ENCODE data around the gene KLF9. TPM values are rescaled to one million over a fixed set of nuclear protein-coding genes. Genes with fewer than 3 reads are reported as not detected.

KLF9 gene
- polyA plus RNA-seq (2013, experiment 1 of 2) = 0.15 TPM
- 0.17 TPM for polyA plus RNA-seq (2013, experiment 2 of 2)

DNA sequence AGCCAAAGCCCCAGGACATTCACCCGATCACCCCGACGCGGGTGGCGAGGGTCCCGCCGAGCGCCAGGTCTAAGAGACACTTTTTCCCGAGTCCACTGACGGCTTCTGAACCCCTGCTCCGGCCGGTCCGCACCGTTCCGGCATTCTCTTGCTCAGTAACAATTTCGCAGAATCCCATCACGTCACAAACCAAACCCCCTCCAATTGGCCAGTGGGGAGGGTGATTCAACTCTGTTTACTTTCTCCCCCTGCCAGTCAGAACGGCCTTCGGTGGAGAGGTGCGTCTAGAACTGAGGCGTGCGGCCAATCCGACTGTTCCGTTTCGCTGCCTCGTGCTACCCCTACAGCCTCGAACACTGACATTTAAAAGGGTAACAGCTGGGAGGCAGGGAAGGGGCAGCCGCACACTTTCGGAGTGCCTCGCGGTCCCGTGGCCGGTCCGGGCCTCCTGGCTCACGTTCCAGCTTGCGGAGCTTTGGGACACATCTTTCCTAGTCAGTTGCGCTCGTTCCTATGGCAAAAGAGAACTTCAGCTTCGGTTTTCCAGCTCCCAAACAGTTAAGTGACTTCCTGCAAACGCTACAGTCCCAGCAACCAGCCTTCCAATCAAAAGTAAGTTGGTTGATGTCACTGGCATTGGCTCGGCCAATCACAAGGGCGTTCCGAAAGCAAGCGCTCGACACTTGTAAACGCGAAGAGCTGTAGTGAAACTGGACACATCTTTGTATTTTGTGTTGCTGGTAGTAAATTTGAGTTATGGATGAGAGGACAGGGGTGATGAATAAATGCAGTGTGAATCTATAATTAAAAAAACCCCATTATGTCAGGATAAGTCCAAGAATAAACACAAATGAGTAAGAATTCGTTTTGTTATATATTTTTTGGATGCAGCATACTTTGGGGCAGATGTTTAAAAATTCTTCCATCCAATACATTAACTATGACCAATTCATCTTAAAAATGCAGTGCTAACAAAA is at the start of gene KLF9:
Gene KLF9 (minus strand): TSS at position 859 of the 977 bp plus-strand sequence. CDS start 1,294 bp downstream, outside the sequence.
- Histone ChIP-seq H3K79me1 (ENCODE audit: low read length) (no peaks in the 10 kb centered on the region), H3K9ac (ENCODE audit: low read length) (peak within 1 kb of the TSS; percentile 50), H3K18ac (ENCODE audit: low read length) (peak within 1 kb of the TSS; percentile 34), H3K4me3 (ENCODE audit: low read length) (peak within 1 kb of the TSS; percentile 42), H3K27ac (ENCODE audit: low read depth, low read length) (no peak within 1 kb of the TSS), H3K56ac (ENCODE audit: low read length) (peak within 1 kb of the TSS; percentile 62), H3K23ac (ENCODE audit: low read length) (no peak within 1 kb of the TSS), H4K5ac (ENCODE audit: low read length) (no peak within 1 kb of the TSS), H2BK120ac (ENCODE audit: low read depth, low read length) (no peak within 1 kb of the TSS), H2AK5ac (ENCODE audit: low read length) (no peak within 1 kb of the TSS), H3K4me1 (ENCODE audit: control insufficient read depth, low read depth, low read length) (no peaks in the 10 kb centered on the region), H3K27me3 (ENCODE audit: insufficient read depth, low read length, poor library complexity) (peaks cover 9% of the 10 kb centered on the region), H2BK15ac (replicated peaks; ENCODE audit: low read depth) (no peak within 1 kb of the TSS), H3K4me2 (ENCODE audit: low read length) (peak within 1 kb of the TSS; percentile 94), H3K79me2 (ENCODE audit: control insufficient read depth, insufficient read depth, low read length) (no peaks in the 10 kb centered on the region), H2BK5ac (ENCODE audit: low read length) (no peak within 1 kb of the TSS), H4K8ac (ENCODE audit: low read depth, low read length) (no peak within 1 kb of the TSS), H3K4ac (ENCODE audit: low read depth, low read length) (no peak within 1 kb of the TSS), H3K36me3 (ENCODE audit: control insufficient read depth, insufficient read depth, low read length) (no peaks in the 10 kb centered on the region)
- WGBS (ENCODE audit: extremely low coverage, insufficient coverage, low lambda C conversion rate) = no CpG with 5 or more reads among the region's 48 CpGs
- DNase-seq = peak; percentile 93

DNA sequence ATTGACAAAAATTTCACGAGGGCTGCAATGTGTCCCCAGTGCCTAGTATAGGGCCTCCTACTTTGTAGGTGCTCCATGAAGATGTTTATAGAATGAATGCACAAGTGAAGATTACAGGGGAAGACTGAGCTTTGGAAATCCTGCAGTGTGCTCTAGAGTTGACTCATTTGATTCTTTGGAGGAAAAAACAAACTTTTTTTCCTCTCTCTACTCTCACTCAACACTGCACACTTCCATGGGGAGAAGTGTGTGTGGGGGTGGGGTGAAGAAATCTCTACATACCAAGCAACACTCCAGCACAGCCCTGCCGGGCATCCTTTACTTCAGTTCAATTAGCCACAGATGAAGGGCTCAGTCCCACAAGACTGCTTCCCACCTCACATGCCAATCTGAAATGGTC is 49.4 kb upstream of the KLF9 start:
- no CpG with 5 or more reads among the region's 2 CpGs for WGBS (ENCODE audit: extremely low coverage, insufficient coverage, low lambda C conversion rate)
- Histone ChIP-seq H3K27ac (ENCODE audit: low read depth, low read length) (no peak overlapping the region), H3K18ac (ENCODE audit: low read length) (no peak overlapping the region), H3K27me3 (ENCODE audit: insufficient read depth, low read length, poor library complexity) (no peaks in the 10 kb centered on the region), H3K79me1 (ENCODE audit: low read length) (no peaks in the 10 kb centered on the region), H2BK5ac (ENCODE audit: low read length) (no peak overlapping the region), H3K4me2 (ENCODE audit: low read length) (no peak overlapping the region), H2AK5ac (ENCODE audit: low read length) (no peak overlapping the region), H3K23ac (ENCODE audit: low read length) (no peak overlapping the region), H3K79me2 (ENCODE audit: control insufficient read depth, insufficient read depth, low read length) (no peaks in the 10 kb centered on the region), H3K4ac (ENCODE audit: low read depth, low read length) (no peak overlapping the region), H3K9ac (ENCODE audit: low read length) (no peak overlapping the region), H4K5ac (ENCODE audit: low read length) (no peak overlapping the region), H3K4me1 (ENCODE audit: control insufficient read depth, low read depth, low read length) (no peaks in the 10 kb centered on the region), H2BK120ac (ENCODE audit: low read depth, low read length) (no peak overlapping the region), H2BK15ac (replicated peaks; ENCODE audit: low read depth) (no peak overlapping the region), H3K36me3 (ENCODE audit: control insufficient read depth, insufficient read depth, low read length) (no peaks in the 10 kb centered on the region), H3K4me3 (ENCODE audit: low read length) (no peak overlapping the region), H3K56ac (ENCODE audit: low read length) (no peak overlapping the region), H4K8ac (ENCODE audit: low read depth, low read length) (no peak overlapping the region)
- no peak for DNase-seq

DNA sequence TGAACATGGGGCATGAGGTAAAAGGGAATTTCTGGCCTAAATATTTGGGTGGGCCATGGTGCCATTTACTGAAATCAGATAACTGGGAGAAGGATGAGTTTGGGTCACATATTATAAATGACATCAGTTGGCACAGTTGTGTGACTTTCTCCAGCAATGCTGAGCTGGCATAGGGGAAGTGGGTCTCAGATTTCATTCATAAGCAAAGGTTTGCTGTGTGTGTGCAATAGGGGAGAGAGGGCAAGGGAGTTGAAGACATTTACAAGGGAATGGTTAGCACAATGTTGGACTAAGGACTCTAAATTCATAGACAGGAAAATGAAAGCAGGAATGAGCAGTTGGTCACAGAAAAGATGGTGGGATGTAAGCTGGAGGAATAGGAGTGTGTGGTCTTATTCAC is 47.8 kb upstream of the KLF9 start:
- H3K4me2 ChIP-seq (ENCODE audit: low read length) = no peak overlapping the region
- no peak overlapping the region for H4K5ac ChIP-seq (ENCODE audit: low read length)
- no peak overlapping the region for H3K4ac ChIP-seq (ENCODE audit: low read depth, low read length)
- H3K79me1 ChIP-seq (ENCODE audit: low read length) = no peaks in the 10 kb centered on the region
- no peak overlapping the region for H2AK5ac ChIP-seq (ENCODE audit: low read length)
- no peak overlapping the region for H4K8ac ChIP-seq (ENCODE audit: low read depth, low read length)
- H3K23ac ChIP-seq (ENCODE audit: low read length) = no peak overlapping the region
- no peaks in the 10 kb centered on the region for H3K27me3 ChIP-seq (ENCODE audit: insufficient read depth, low read length, poor library complexity)
- no peak overlapping the region for H2BK15ac ChIP-seq (replicated peaks; ENCODE audit: low read depth)
- no peak overlapping the region for H3K27ac ChIP-seq (ENCODE audit: low read depth, low read length)
- H3K4me1 ChIP-seq (ENCODE audit: control insufficient read depth, low read depth, low read length) = no peaks in the 10 kb centered on the region
- no peak overlapping the region for H3K4me3 ChIP-seq (ENCODE audit: low read length)
- H3K36me3 ChIP-seq (ENCODE audit: control insufficient read depth, insufficient read depth, low read length) = no peaks in the 10 kb centered on the region
- H3K18ac ChIP-seq (ENCODE audit: low read length) = no peak overlapping the region
- DNase-seq = no peak
- H2BK5ac ChIP-seq (ENCODE audit: low read length) = no peak overlapping the region
- H3K79me2 ChIP-seq (ENCODE audit: control insufficient read depth, insufficient read depth, low read length) = no peaks in the 10 kb centered on the region
- no peak overlapping the region for H2BK120ac ChIP-seq (ENCODE audit: low read depth, low read length)
- no peak overlapping the region for H3K9ac ChIP-seq (ENCODE audit: low read length)
- H3K56ac ChIP-seq (ENCODE audit: low read length) = no peak overlapping the region

DNA sequence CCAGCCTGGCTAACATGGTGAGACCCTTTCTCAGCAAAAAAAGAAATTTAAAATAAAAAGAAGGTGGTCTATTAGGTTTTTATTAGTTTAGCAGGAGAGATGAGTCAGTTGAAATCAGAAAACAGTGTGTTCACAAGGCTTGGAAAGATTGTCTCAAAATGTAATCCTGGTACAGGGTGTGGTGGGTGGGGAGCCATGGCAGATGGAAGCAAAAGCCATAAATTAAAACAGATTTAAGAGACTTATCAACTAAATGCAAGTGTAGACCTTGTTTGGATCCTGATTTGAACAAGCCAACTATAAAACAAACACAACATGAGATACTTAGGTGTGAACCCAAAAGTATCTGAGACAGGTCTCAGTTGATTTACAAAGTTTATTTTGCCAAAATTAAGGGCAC is 42.8 kb upstream of the KLF9 start:
- Histone ChIP-seq H3K23ac (ENCODE audit: low read length) (no peak overlapping the region), H3K27ac (ENCODE audit: low read depth, low read length) (no peak overlapping the region), H2BK15ac (replicated peaks; ENCODE audit: low read depth) (no peak overlapping the region), H3K18ac (ENCODE audit: low read length) (no peak overlapping the region), H3K36me3 (ENCODE audit: control insufficient read depth, insufficient read depth, low read length) (no peaks in the 10 kb centered on the region), H3K79me1 (ENCODE audit: low read length) (no peaks in the 10 kb centered on the region), H3K27me3 (ENCODE audit: insufficient read depth, low read length, poor library complexity) (no peaks in the 10 kb centered on the region), H3K4me3 (ENCODE audit: low read length) (no peak overlapping the region), H3K4me1 (ENCODE audit: control insufficient read depth, low read depth, low read length) (no peaks in the 10 kb centered on the region), H4K5ac (ENCODE audit: low read length) (no peak overlapping the region), H2AK5ac (ENCODE audit: low read length) (no peak overlapping the region), H3K56ac (ENCODE audit: low read length) (no peak overlapping the region), H4K8ac (ENCODE audit: low read depth, low read length) (no peak overlapping the region), H2BK5ac (ENCODE audit: low read length) (no peak overlapping the region), H2BK120ac (ENCODE audit: low read depth, low read length) (no peak overlapping the region), H3K4me2 (ENCODE audit: low read length) (no peak overlapping the region), H3K79me2 (ENCODE audit: control insufficient read depth, insufficient read depth, low read length) (no peaks in the 10 kb centered on the region), H3K9ac (ENCODE audit: low read length) (no peak overlapping the region), H3K4ac (ENCODE audit: low read depth, low read length) (no peak overlapping the region)
- DNase-seq = no peak

DNA sequence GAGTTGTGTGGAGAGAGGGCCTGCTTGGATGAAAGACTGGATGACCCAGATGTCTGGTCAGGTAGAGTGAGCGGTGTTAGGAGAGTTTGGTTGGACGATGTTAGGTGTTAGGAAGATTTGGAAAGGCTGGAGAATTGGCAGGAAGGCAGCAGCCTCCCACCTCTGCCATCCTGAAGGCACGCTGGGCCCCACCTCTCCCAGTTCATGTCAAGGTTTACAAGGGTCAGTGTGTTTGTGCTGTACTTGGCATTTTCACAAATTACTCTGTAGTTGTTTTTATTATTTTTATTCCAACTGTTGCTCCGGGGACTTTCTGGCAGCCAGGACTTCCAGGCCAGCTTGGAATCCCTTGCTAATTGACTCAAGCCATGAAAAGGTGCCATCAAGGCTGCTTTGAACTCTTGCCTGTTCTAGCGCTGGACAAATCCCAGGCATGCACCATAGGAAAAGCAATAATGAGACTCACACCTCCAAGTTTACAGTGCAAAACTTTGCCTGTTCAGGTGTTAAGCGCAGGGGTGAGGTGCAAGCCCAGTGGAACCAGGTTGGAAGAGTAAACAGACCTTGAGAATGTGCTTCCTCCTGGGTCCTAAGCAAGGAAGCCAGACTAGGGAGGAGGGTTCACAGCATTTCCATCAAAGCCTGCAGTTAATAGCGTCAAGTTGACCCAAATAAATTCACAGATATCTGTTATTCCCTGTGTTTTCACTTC is 41.7 kb upstream of the KLF9 start:
- H3K4me1 ChIP-seq (ENCODE audit: control insufficient read depth, low read depth, low read length) = no peaks in the 10 kb centered on the region
- no peak for DNase-seq
- H3K4me3 ChIP-seq (ENCODE audit: low read length) = no peak overlapping the region
- no peak overlapping the region for H3K4ac ChIP-seq (ENCODE audit: low read depth, low read length)
- no peak overlapping the region for H3K23ac ChIP-seq (ENCODE audit: low read length)
- no peak overlapping the region for H4K5ac ChIP-seq (ENCODE audit: low read length)
- no peak overlapping the region for H2BK5ac ChIP-seq (ENCODE audit: low read length)
- H3K9ac ChIP-seq (ENCODE audit: low read length) = no peak overlapping the region
- no peak overlapping the region for H4K8ac ChIP-seq (ENCODE audit: low read depth, low read length)
- H3K79me2 ChIP-seq (ENCODE audit: control insufficient read depth, insufficient read depth, low read length) = no peaks in the 10 kb centered on the region
- H2AK5ac ChIP-seq (ENCODE audit: low read length) = no peak overlapping the region
- no peak overlapping the region for H3K56ac ChIP-seq (ENCODE audit: low read length)
- H2BK15ac ChIP-seq (replicated peaks; ENCODE audit: low read depth) = no peak overlapping the region
- 100% methylated on average over 2 of the region's 7 CpGs for WGBS (ENCODE audit: extremely low coverage, insufficient coverage, low lambda C conversion rate)
- H3K79me1 ChIP-seq (ENCODE audit: low read length) = no peaks in the 10 kb centered on the region
- no peaks in the 10 kb centered on the region for H3K36me3 ChIP-seq (ENCODE audit: control insufficient read depth, insufficient read depth, low read length)
- no peak overlapping the region for H3K4me2 ChIP-seq (ENCODE audit: low read length)
- no peak overlapping the region for H2BK120ac ChIP-seq (ENCODE audit: low read depth, low read length)
- H3K27ac ChIP-seq (ENCODE audit: low read depth, low read length) = no peak overlapping the region
- H3K18ac ChIP-seq (ENCODE audit: low read length) = no peak overlapping the region
- no peaks in the 10 kb centered on the region for H3K27me3 ChIP-seq (ENCODE audit: insufficient read depth, low read length, poor library complexity)
